ENCODE measurements around the gene TTC21A.

The TTC21A gene

DNA sequence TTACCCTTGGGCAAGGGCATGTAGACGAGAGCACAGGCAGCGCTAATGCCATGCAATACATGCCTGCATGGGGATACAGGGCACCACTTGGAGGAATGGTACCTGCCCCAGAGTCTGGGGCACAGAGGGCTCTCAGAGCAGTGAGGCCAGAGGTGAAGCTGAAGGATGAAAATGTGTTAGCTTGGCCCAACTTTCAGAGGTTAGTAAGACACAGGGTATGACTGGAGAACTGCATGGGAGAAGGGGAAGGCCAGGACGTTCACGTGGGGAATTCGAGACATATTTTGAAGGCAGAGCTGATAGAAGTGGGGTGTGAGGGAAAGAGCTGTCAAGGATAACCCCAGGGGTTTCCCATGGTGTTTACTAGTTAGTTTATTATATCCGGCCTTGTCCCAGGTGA is 26.3 kb downstream of the TTC21A start:
- TF ChIP-seq, protein P1, sequence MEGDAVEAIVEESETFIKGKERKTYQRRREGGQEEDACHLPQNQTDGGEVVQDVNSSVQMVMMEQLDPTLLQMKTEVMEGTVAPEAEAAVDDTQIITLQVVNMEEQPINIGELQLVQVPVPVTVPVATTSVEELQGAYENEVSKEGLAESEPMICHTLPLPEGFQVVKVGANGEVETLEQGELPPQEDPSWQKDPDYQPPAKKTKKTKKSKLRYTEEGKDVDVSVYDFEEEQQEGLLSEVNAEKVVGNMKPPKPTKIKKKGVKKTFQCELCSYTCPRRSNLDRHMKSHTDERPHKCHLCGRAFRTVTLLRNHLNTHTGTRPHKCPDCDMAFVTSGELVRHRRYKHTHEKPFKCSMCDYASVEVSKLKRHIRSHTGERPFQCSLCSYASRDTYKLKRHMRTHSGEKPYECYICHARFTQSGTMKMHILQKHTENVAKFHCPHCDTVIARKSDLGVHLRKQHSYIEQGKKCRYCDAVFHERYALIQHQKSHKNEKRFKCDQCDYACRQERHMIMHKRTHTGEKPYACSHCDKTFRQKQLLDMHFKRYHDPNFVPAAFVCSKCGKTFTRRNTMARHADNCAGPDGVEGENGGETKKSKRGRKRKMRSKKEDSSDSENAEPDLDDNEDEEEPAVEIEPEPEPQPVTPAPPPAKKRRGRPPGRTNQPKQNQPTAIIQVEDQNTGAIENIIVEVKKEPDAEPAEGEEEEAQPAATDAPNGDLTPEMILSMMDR (IDR thresholded peaks at IDR 0.05; ENCODE audit: insufficient read depth, low read length, missing control alignments) = no peak
- no peak for DNase-seq (ENCODE audit: low read depth, low spot score)
- CTCF ChIA-PET = interaction anchor here (0.6 to 15.6 kb wide), 4 partner anchors 9 to 157 kb away, joined by 3 to 545 read pairs (median 4); partner anchors contain the start of genes GORASP1 and TTC21A
- POLR2A ChIA-PET = interaction anchor here (0.5 to 0.9 kb wide), 2 partner anchors 13 to 59 kb away, joined by 3 to 4 read pairs; no protein-coding TSS in a partner anchor
- H3K4me3 ChIP-seq (ENCODE audit: low read depth, low read length) = no peak overlapping the region

DNA sequence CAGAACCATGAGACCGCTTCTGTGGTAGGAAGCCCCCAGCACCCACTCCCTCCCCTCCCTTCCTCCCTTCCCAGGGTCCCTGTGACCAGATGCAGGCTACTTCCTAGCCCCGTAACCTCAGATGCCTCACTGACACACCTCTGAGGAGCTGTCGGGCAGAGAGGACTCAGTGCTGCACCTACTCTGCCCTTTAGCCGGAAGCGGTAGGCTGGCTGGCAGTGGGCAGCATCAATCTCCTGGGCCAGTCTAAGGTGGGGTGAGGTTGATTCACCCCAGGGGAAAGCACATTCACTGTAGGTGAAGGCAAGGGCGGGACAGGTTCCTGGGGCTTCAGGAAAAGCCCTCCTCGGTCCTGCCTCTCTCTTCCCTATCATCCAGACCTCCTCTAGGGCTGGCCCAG is 26.8 kb downstream of the TTC21A start:
- ChIA-PET CTCF (interaction anchor here (1.2 to 15.6 kb wide), 3 partner anchors 7 to 157 kb away, joined by 3 to 545 read pairs (median 17); no protein-coding TSS in a partner anchor), POLR2A (interaction anchor here (0.5 kb wide), 1 partner anchor 59 kb away, joined by 3 read pairs; no protein-coding TSS in a partner anchor)
- no peak overlapping the region for H3K4me3 ChIP-seq (ENCODE audit: low read depth, low read length)
- TF ChIP-seq, protein P1 (IDR thresholded peaks at IDR 0.05; ENCODE audit: insufficient read depth, low read length, missing control alignments) = no peak
- DNase-seq (ENCODE audit: low read depth, low spot score) = no peak

DNA sequence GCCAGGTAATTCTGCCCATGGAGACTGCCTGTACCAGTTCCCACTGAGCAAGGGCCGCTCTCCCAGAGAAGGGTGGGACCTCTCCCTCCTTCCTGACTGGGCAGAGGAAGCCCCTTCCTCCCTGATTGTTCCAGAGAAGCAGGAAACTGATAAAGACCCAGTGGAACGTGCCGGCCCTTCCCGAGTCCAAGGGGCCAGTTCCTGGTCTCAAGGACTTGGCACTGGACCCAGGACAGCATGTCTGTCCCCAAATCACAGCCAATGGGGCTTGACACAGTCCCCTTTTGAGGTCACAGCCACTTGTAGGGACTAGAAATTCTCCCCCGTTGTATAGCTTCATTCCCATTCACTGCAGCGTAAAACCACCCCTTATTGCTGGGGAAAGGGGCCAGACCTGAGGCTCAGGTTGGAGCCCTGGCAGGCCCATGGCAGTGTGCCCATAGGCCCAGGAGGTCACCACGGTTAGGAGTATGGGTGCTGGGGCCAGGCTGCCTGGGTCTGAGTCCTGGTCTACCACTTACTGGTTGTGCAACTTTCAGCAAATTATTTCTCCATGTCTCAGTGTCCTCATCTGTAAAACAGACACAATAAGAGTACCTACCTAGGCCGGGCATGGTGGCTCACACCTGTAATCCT is 27.8 kb downstream of the TTC21A start:
- TF ChIP-seq, protein P1 (IDR thresholded peaks at IDR 0.05; ENCODE audit: insufficient read depth, low read length, missing control alignments) = no peak
- no peak overlapping the region for H3K4me3 ChIP-seq (ENCODE audit: low read depth, low read length)
- CTCF ChIA-PET = interaction anchor here (1.0 to 15.6 kb wide), 4 partner anchors 8 to 156 kb away, joined by 3 to 545 read pairs (median 12); no protein-coding TSS in a partner anchor
- POLR2A ChIA-PET = interaction anchor here (1.2 kb wide), 1 partner anchor 16 kb away, joined by 3 read pairs; no protein-coding TSS in a partner anchor
- no peak for DNase-seq (ENCODE audit: low read depth, low spot score)

DNA sequence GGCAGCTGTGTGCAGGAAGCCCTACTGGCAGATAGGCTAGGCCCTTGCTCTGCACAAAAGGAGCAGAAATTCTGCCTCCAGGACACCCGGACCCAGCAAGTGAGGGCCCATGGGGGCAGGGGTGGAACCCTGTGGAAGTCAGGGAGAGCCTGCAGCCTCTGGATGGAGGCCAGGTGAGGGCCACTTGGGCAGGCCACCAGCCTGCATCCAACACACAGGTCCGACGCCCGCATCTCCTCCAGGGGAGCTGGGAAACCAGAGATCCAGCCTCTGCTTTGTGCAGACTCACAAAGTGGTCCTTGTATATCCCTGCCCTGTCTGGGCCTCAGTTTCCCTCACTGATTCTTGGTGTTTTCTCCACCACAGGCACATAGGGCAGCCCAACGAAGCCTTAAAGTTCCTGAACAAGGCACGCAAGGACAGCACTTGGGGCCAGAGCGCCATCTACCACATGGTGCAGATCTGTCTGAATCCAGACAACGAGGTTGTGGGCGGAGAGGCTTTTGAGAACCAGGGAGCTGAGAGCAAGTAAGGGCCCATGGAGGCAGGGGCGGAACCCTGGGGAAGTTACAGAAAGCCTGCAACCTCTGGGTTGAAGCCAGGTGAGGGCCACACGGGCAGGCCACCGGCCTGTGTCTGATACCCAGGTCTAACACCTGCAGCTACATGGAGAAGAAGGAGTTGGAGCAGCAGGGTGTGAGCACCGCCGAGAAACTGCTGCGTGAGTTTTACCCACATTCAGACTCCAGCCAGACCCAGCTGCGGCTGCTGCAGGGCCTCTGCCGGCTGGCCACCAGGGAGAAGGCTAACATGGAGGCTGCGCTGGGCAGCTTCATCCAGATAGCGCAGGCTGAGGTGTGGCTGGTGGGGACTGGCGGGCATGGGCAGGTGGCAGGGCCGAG is 29.3 kb downstream of the TTC21A start:
- TF ChIP-seq, protein P1 (IDR thresholded peaks at IDR 0.05; ENCODE audit: insufficient read depth, low read length, missing control alignments) = no peak
- POLR2A ChIA-PET = interaction anchor here (0.6 to 1.2 kb wide), 2 partner anchors 10 to 17 kb away, joined by 3 to 4 read pairs; no protein-coding TSS in a partner anchor
- no peak overlapping the region for H3K4me3 ChIP-seq (ENCODE audit: low read depth, low read length)
- DNase-seq (ENCODE audit: low read depth, low spot score) = no peak
- CTCF ChIA-PET = interaction anchor here (1.0 to 15.6 kb wide), 5 partner anchors 9 to 154 kb away, joined by 3 to 545 read pairs (median 7); no protein-coding TSS in a partner anchor

DNA sequence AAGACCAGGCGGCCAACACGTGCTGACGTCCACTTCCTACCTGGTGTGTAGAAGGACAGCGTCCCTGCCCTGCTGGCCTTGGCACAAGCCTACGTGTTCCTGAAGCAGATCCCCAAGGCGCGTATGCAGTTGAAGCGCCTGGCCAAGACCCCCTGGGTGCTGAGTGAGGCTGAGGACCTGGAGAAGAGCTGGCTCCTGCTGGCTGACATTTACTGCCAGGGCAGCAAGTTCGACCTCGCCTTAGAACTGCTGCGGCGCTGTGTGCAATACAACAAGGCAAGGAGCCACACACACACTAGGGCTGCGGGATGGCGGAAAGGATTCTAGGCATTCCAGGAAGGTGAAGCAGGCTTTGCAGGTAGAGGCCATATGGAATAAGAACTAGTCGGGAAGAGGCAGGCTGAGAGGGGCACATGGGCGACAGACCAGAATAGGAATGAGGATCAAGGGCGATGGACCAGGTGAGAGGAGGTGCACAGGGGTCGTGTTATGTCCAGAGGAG is 30.0 kb downstream of the TTC21A start:
- no peak overlapping the region for H3K4me3 ChIP-seq (ENCODE audit: low read depth, low read length)
- no peak for DNase-seq (ENCODE audit: low read depth, low spot score)
- POLR2A ChIA-PET = no interaction called here
- CTCF ChIA-PET = interaction anchor here (1.3 kb wide), 1 partner anchor 10 kb away, joined by 5 read pairs; no protein-coding TSS in a partner anchor
- TF ChIP-seq, protein P1 (IDR thresholded peaks at IDR 0.05; ENCODE audit: insufficient read depth, low read length, missing control alignments) = no peak
